GM21723 (cell line): Measurements from ENCODE around the gene CIITA.
"Not testable (repeated sequence)": the region's sequence is repeated elsewhere in the genome, so short reads cannot be mapped to it uniquely, and the experiment has no call there.

Source experiments
- ATAC-seq: cut with Tn5 transposase; IDR thresholded peaks from one replicate; pipeline ENCODE4 v1.9.1; 2021; ENCODE audit warnings: mild to moderate bottlenecking, moderate library complexity; ENCODE audit not compliant: unreplicated experiment

The CIITA gene

DNA sequence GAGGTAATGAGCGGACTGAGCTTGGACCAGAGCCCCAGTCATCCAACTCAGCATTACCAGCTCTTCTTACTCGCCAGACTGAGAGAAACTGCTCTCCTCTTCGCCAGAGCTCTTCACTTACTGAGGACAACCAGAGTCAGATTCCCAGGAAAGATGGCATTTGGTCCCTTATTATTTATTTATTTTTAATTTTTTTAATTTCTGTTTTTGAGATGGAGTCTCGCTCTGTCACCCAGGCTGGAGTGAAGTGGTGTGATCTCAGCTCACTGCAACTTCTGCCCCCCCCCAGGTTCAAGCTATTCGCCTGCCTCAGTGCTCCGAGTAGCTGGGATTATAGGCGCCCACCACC is 42.0 kb downstream of the CIITA start:
- ATAC-seq: no peak

DNA sequence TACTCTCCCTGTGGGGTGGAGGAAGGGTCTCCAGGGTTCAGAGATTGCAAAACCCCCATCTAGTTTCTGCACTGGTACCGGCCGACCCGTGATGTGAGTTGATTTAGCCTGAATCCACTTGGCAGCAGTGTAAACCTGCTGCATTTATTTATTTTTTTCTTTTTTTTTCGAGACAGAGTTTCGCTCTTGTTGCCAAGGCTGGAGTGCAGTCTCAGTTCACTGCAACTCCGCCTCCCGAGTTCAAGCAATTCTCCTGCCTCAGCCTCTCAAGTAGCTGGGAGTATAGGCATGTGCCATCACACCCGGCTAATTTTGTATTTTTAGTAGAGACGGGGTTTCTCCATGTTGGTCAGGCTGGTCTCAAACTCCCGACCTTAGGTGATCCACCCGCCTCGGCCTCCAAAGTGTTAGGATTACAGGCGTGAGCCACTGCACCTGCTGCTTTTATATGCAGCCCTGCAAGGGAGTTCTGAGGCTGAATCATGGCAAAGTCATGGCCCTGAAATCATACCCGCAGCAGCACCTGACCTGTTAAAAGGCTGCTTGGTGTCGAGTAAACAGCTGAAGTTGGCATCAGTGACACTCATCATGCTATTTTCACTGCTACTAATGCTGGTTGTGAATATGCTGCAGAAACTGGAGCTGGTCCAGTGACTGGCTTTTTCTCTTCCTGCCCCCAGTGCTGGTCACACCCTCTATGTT is 43.9 kb downstream of the CIITA start:
- no peak for ATAC-seq

DNA sequence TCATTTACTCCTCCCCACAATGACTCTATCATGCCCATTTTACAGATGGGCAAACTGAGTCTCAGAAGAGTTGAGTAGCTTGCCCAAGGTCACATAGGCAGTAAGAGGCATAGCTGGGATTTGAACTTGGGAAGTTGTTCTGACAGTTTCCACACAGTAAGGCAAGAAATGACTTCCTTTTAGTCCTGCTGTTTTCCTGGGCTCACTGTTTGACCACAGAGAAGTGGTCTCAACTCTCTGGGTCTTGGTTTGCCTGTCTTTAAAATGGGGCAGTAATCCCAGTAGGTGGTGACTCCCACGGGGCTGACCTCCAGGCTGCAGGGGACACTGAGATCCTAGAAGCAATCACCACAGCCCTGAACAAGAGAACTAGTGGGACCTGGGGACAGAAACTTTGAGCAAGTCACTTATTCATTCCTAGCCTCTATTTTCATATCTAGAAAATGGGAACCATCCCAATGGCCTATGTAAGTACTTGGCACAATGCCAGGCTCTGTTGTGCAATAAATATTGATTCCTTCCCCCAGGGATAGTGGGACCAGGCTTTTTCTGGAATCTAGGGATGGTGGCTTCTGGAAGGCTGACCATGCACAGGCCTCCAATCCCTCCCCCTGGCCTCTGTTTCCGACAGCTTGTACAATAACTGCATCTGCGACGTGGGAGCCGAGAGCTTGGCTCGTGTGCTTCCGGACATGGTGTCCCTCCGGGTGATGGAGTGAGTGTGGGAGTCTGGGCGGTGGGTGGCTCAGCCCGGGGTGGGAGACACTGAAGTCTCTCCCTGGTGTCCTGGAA is 44.7 kb downstream of the CIITA start:
- ATAC-seq: no peak

DNA sequence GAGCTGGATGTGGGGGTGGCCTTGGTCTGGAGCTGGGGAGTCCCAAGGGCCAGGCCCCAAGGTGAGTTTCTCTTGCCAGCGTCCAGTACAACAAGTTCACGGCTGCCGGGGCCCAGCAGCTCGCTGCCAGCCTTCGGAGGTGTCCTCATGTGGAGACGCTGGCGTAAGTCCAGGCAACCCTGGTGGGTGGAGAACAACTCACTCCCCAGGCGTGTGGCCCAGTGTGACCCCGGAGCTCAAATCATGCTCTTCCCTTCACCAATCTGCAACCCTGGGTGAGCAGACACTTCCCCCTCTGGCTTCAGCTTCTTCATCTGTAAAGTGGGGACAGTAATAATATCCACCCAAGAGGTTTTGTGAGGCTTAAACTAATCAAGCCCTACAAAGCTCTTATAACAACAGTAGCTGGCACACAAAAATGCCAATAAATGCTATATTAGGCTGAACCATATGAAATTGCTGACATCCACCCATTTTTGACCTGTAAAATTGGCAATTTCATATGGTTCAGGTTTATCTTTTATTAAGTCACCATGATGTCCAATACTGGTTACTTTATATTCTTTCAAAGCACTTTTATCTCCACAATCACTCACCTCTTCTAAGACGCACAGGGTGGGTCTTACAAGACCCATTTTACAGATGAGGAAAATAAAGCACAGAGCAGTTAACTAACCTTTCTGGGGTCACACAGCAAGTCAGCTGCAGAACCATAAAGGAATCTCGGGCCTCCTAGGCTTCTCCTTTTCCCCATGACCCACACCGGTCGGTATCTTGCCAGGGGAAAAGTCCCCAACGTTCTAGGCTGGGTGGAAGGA is 45.5 kb downstream of the CIITA start:
- no peak for ATAC-seq

DNA sequence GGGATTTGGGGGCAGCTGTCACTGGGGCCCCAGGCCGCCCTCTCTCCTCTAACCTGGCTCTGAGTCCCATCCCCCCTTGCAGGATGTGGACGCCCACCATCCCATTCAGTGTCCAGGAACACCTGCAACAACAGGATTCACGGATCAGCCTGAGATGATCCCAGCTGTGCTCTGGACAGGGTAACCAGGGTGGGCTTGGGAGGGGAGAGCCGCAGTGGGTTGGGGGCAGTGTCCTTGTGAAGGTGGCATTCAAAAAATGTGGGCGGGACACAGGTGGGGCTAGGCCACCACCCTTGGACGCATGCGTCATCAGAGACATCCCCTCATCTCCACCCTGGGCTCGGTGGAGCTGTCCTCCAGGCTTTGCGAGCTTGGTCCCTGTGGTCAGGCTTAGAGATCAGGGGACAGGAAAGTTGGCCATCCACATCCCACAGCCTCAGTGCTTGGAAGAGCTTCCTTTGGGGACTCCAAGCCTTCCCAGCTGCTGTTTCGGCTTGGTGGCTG is 46.2 kb downstream of the CIITA start:
- ATAC-seq: no peak

DNA sequence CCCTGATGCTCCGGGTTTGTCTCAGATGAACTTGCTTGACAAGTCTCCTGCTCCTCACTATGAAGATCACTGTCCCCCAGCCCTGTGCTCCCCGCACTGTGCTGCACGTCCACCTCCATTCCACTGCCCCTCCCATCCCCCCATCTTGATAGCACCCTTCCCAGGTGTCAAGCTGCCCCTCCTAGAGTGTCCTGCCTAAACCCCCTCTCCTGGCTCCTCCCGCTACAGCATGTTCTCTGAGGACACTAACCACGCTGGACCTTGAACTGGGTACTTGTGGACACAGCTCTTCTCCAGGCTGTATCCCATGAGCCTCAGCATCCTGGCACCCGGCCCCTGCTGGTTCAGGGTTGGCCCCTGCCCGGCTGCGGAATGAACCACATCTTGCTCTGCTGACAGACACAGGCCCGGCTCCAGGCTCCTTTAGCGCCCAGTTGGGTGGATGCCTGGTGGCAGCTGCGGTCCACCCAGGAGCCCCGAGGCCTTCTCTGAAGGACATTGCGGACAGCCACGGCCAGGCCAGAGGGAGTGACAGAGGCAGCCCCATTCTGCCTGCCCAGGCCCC is 46.7 kb downstream of the CIITA start:
- ATAC-seq: no peak

DNA sequence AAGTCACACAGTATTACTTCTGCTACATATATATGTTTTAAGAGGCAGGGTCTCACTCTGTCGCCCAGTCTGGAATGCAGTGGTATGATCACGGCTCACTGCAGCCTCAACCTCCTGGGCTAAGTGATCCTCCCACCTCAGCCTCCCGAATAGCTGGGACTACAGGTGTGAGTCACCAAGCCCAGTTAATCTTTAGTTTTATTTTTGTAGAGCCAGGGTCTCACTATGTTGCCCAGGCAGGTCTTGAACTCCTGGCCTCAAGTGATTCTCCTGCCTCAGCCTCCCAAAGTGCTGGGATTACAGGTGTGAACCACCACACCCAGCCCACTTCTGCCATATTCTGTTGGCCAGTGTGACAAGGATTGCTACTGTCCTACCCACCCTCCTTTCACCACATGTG is 48.3 kb downstream of the CIITA start:
- not testable (repeated sequence) for ATAC-seq

DNA sequence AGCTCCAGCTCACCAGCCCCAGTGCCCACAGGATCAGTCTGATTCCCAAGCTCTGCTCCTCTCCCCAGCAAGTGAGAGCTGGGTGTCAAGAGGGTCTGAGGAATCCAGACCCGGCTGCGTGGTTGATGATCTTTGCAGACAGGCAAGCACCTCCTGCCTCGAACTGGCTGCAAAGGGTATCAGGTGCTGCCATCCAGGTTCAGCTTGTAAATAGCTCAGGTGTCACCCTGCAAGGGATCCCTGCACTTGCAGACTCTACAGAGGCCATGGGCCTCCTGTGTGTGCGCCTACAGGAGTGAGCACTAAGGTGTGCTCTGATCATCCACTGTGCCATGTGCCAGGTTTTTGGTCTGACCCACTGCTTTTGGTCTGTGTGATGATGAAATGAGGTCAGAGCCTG is 49.1 kb downstream of the CIITA start:
- no peak for ATAC-seq

DNA sequence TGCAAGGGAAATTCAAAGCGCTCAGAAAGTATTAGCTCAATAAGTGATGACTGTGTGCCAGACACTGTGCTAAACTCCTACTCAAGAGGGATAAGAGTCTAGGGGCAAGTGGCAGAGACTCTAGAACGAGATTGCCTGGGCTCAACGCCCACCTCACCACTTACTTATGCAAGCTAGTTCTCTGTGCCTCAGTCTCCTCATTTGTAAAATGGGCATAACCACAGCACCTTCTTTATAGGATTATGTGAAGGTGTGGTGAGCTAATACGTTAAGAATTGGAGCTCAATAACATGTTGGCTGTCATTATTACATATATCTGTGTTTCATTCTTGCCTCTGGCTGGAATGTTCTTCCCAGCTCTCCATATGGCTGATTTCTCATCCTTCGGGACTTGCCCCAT is 49.9 kb downstream of the CIITA start:
- ATAC-seq: no peak

DNA sequence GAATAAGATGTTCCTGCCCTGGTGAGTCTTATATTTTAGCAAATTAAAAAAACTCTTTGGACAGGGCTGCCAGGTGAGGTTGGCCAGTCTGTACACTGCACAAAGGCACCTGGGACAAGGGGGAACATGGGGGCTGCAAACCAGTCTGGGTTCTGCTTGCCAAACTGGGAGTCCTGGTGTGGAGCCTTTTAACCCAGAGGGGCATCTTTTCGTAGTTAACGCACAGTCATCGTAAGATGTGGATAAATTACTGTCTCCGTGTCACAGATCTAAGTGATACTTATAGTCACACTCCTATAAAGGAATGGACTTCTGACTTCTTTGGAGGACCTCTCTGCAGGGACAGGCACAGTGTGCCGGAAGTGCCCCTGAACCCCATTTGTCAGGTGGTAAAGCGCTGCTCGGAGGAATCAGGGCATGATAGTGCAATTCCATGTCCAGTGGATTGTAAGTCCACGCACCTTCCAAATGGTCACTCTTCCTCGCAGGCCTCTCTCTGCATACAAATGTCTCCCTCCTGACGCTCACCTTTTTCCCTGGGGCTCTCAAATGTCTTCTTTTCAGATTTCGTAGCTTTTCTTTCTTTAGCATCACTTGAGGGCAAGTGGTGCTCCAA is 50.6 kb downstream of the CIITA start:
- ATAC-seq: no peak

DNA sequence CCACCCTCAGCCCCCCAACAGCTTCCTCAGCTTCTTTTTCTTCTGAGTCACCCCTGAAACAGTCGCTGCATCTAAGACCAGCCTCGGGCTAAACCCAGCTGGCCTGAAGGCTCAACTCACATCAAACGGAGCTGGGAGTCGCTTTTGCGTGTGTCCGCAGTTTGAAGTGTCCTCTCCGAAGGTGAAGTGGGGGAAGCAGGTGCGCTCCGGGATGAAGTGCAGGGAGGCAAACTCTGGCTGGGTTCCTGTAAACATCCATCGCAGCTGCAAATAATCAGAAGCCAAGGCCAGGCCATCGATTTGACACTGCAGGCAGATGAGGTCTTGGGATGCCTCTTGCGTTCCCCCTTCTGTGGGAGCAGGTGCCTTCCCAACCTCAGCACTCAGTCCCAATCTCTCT is 52.1 kb downstream of the CIITA start:
- ATAC-seq: not testable (repeated sequence)

DNA sequence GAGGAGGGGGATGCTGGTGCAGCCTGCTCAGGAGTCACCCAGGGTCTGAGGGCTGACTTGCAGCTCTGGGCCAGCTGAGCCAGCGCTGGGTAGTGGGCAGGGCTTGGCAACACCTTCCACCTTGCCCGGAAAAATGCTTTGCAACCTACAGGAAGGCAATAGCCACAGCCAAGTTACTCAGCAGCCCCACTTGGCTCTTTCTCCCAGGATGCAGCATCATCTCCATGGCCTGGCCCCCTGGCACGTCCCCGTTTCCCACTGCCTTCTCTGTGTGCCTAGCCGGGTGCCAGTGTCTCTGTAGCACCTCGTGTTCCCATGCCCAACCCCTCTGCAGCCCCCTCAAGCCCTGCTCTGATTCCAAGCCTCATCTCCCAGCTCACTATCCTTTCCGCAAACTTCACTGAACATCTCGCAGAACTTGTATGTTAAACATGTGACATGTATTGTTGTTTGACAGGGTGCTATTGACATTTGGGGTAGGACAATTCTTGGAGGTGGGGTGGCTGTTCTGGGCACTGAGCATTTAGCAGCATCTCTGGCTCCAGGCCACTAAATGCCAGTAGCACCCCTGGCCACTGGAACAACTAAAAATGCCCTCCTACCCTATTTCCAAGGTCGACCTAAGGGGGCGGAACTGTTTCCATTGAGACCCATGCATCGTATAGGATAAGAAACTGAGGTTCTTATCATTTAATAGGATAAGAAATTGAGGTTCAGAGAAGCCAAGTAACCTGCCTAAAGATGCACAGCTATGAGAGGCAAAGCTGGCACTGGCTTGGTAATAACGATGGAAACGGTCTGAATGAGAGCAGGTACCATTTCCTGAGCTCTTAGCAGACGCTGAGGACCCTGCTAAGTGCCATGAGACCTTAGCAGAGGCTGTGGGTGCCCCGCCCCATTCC is 53.1 kb downstream of the CIITA start:
- ATAC-seq: no peak

DNA sequence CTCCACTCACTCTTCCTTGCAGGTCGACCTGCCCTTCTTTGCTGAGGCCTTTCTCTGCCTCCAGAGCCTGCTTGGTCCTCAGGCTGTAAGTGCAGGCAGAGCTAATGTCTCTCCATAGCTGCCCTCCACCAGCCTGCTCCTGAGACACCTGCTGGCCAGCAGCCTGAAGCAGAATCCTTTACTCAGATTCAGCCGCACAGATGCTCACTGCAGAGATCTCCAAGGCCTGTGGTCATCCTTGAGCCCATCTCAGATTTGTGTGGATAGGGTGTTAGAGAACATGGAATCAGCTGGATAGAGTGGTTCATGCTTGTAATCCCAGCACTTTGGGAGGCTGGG is 53.7 kb downstream of the CIITA start:
- ATAC-seq: no peak

DNA sequence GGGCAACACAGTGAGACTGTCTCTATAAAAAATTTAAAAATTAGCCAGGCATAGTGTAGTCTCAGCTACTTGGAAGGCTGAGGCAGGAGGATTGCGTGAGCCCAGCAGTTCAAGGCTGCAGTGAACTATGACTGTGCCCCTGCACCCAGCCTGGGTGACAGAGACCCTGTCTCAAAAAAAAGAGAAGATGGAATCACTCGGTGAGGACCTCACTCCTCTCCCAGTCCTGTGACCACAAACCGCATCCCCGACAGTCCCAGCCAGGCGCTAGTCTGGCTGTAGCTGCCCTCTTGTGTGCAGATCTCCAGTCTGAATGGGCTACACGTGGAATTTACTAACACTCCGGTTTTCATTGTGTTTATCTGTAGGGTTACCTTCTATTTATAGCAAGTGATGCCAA is 54.1 kb downstream of the CIITA start:
- no peak for ATAC-seq

DNA sequence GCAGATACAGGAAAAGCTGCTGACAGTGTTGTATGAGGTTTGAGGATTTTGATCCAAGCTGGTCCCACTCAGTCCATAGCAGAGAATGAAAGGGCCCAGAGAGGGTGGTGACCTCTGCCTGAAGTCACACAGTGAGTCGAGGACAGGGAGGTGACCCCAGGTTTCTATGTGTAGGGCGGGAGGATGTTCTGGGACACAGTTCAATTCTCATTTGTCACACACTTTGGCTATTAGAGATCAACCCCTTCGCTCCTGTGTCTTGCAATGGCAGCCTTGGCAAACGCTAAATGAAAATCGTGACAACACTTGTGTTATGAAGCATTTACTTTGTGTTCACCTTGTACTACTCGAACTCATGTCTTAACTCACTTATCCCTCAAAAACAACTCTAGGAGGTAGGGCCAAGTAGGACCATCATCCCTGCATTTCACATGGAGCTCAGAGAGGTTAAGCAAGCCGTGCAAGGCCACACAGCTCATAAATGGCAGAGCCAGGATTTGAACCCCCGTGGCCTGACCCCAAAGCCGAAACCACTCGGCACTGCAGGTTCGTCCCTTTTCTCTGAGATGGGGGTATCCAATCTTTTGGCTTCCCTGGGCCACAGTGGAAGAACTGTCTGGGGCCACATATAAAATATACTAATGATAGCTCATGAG is 55.1 kb downstream of the CIITA start:
- no peak for ATAC-seq

DNA sequence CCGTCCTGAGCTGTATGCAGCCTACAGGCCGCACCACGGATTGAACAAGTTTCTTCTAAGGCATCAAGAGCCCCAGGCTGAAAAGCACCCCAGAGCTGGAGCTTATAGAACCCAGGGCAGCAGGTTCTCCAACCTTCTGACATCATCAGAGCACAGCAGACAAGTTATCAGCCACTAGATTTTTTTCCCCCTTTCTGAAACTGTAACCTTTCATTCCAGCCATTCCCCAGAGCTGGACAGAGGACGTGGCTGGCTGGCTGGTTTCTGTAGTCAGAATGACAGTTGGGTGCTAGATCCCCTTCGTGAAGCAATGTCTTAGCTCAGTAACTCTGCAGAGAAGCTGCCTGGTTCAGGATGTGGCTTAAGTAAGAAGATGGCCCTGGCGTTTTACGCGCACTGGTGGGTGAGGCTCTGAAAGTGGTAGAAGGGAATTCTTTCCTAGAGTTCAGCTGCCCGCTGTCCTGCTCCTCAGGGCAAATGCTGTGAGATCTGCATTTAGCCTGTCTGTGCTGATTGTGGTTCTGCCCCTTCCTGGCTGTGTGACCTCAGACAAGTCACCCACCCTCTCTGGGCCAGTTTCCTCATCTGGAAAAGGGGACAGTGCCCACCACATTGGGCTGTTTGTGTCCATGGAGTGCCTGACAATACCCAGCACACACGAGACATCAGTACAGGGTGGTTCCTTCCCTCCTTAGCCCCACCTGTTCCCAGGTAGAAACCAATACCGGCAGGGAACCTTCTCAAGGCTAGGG is 56.1 kb downstream of the CIITA start:
- ATAC-seq: no peak

DNA sequence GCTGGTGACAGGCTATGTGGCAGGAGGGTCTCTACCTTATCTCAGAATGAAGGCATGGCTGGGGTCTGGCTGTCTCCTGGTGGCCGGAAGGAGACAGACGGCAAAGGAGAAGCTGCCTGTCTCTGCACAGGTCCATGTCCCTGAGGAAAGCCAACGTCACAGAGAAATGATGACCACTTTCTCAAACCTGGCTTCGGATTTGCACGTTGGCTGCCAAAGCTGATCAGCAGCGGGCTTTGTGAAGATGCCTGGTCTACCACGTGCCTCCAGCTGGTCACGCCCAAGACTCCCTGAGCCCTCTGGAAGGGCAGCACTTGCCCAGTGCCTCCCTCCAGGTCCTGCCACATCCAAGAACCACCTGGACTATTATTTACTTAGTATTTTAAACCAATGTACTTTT is 56.9 kb downstream of the CIITA start:
- ATAC-seq: no peak

DNA sequence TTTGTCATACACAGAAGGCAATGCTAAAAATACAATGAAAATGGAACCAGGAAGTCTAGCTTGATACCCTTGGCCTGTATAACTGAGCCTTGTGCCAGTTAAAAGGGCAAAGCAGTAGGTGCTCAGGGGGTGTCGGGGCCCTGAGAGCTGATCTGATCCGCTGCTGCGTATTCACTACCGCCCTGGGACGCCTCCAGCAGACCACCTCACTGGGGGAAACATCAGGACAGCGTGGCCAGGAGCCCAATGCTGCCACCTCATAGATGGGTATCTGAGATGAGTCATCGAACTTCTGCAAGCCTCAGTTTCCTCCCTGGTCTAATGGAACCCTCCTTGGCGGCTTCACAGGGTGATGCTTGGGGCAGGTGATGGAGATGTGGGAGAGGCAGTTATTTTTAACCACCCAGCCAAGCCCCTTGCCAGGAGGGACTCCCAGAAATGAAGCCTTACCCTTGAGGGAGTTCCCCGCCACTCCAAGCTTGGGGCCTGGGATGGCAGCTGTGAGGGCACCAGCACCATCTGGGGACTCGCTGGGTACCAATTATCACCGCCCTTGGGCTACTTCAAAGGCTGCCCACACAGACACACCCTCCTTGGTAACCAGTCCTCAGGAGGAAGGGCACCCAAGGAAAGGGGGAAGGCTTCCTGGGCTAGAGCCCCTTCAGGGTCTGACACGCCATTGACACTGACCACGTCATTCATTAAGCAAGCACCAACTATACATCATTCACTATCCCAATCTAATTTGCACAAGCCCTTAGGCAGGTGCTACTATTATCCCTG is 57.5 kb downstream of the CIITA start:
- ATAC-seq: no peak
